GM12878 (cell line): ENCODE results near the gene EFHC1. TPM values are rescaled to one million over a fixed set of nuclear protein-coding genes. Genes with fewer than 3 reads are reported as not detected.

Experiments used
- ATAC-seq: fragments of 200-7000 bp; cut with Tn5 transposase; 3 replicates; pipeline ENCODE4 v1.9.1; 2020; ENCODE audit warnings: mild to moderate bottlenecking, moderate library complexity
- BruUV-seq: library from RNA; stranded (reverse); fragments of 400-500 nt; replicated peaks from 2 replicates; lab custom pipeline; 2021; lab: Mats Ljungman, UMichigan
- CTCF ChIA-PET: fragments of 300-600 bp; sonication (Branson Sonifier 250); formaldehyde crosslinking; extraction: SDS; loops from one replicate; lab custom pipeline; 2021; ENCODE audit warnings: inconsistent platforms; lab: Yijun Ruan, JAX
- POLR2A ChIA-PET: fragments of 350-600 bp; formaldehyde crosslinking; extraction: SDS; loops from one replicate; lab custom pipeline; 2021; ENCODE audit warnings: inconsistent platforms; lab: Charles Lee
- RAD21 ChIA-PET: fragments of 300-600 bp; sonication (Branson Sonifier 250); formaldehyde crosslinking; loops from one replicate; lab custom pipeline; 2023; ENCODE audit warnings: antibody characterized with exemption; ENCODE audit not compliant: unreplicated experiment; lab: Charles Lee
- SMC1A ChIA-PET: fragments of 300-600 bp; sonication (Branson Sonifier 250); formaldehyde crosslinking; loops from one replicate; lab custom pipeline; 2023; ENCODE audit not compliant: unreplicated experiment, uncharacterized antibody; lab: Charles Lee
- DNase-seq: peaks from one replicate; pipeline ENCODE4 v3.0.0-alpha.2; 2011; ENCODE audit warnings: low read depth, low spot score
- FAIRE-seq: peaks from 3 replicates; lab custom pipeline; 2011; peaks lifted over from hg19 to GRCh38; lab: Jason Lieb, UNC
- H2AFZ ChIP-seq: 2 replicates; pipeline ENCODE4 v1.6.0; 2011; ENCODE audit warnings: low read depth, low read length, control low read depth; ENCODE audit not compliant: control insufficient read depth
- H3K27ac ChIP-seq: 2 replicates; pipeline ENCODE4 v1.5.1; 2011; ENCODE audit warnings: control low read depth; ENCODE audit not compliant: control insufficient read depth, insufficient read depth
- H3K27me3 ChIP-seq, 2 experiments: replicated peaks in 1 of 2; 2 replicates each; pipeline versions ENCODE4 v1.6.0 to v1.6.1; 2011; ENCODE audit warnings: low read length in 1 of 2; ENCODE audit not compliant: control insufficient read depth in 2 of 2, insufficient read depth in 2 of 2
- H3K36me3 ChIP-seq, 2 experiments: 2 replicates each; pipeline ENCODE4 v1.5.1; 2011; ENCODE audit warnings: low read length in 1 of 2; ENCODE audit not compliant: control insufficient read depth in 2 of 2, insufficient read depth in 2 of 2
- H3K4me1 ChIP-seq: 2 replicates; pipeline ENCODE4 v1.6.1; 2011; ENCODE audit warnings: mild to moderate bottlenecking, low read length, moderate library complexity, mixed read lengths; ENCODE audit not compliant: control insufficient read depth, insufficient read depth
- H3K4me2 ChIP-seq: 2 replicates; pipeline ENCODE4 v1.6.0; 2011; ENCODE audit warnings: control low read depth; ENCODE audit not compliant: control insufficient read depth, insufficient read depth
- H3K4me3 ChIP-seq: fragments of 200-600 bp; sonication (generic); 2 replicates; pipeline ENCODE4 v1.5.1; 2016
- H3K79me2 ChIP-seq: 2 replicates; pipeline ENCODE4 v1.6.0; 2011; ENCODE audit warnings: low read length; ENCODE audit not compliant: control insufficient read depth, insufficient read depth
- H3K9ac ChIP-seq: 2 replicates; pipeline ENCODE4 v1.8.0; 2011; ENCODE audit warnings: low read length, control low read depth, mixed read lengths; ENCODE audit not compliant: control insufficient read depth, insufficient read depth
- H3K9me3 ChIP-seq: replicated peaks from 3 replicates; pipeline ENCODE4 v1.5.1; 2011; ENCODE audit warnings: mild to moderate bottlenecking, low read length; ENCODE audit not compliant: control insufficient read depth, insufficient read depth
- H4K20me1 ChIP-seq: 2 replicates; pipeline ENCODE4 v1.6.0; 2011; ENCODE audit not compliant: control insufficient read depth, insufficient read depth
- CBFB ChIP-seq: IDR thresholded peaks from 2 replicates; pipeline ENCODE4 v1.6.1; 2016; ENCODE audit warnings: antibody characterized with exemption, low read depth
- E4F1 ChIP-seq: fragments of 450-650 bp; IDR thresholded peaks from 2 replicates; pipeline ENCODE4 v1.6.1; 2018; ENCODE audit warnings: borderline replicate concordance, mild to moderate bottlenecking; ENCODE audit not compliant: partially characterized antibody
- KLF5 ChIP-seq: fragments of 450-650 bp; IDR thresholded peaks from 2 replicates; pipeline ENCODE4 v1.6.1; 2014; ENCODE audit warnings: mild to moderate bottlenecking; ENCODE audit not compliant: partially characterized antibody
- NR2C1 ChIP-seq: fragments of 450-650 bp; IDR thresholded peaks from 2 replicates; pipeline ENCODE4 v1.6.1; 2017; ENCODE audit warnings: antibody characterized with exemption, mild to moderate bottlenecking, moderate library complexity
- RUNX3 ChIP-seq: IDR thresholded peaks from 2 replicates; pipeline ENCODE4 v1.6.1; 2012; ENCODE audit warnings: low read length, inconsistent platforms
- SIN3A ChIP-seq: IDR thresholded peaks from 2 replicates; pipeline ENCODE4 v1.6.1; 2012; ENCODE audit warnings: low read depth, low read length, improper control_type of control experiment
- SPI1 ChIP-seq: IDR thresholded peaks from 2 replicates; pipeline ENCODE4 v1.6.1; 2011; ENCODE audit warnings: low read depth, mild to moderate bottlenecking, low read length, moderate library complexity, borderline replicate concordance; ENCODE audit not compliant: insufficient read depth
- ZBTB4 ChIP-seq: fragments of 450-650 bp; formaldehyde crosslinking; IDR thresholded peaks from 2 replicates; pipeline ENCODE4 v1.4.0; 2022; ENCODE audit warnings: mild to moderate bottlenecking, moderate library complexity
- WGBS: methylation state at CpG from one replicate; pipeline ENCODE4 v1.1.6; 2016; ENCODE audit warnings: low lambda C conversion rate; ENCODE audit not compliant: insufficient replicate concordance, insufficient coverage; ENCODE audit errors: missing lambda C conversion rate; 5-methylcytosine and 5-hydroxymethylcytosine counted together
- in situ Hi-C: fragments of 300-500 bp; cut with MboI; formaldehyde crosslinking; loops from 9 replicates; pipeline ENCODE4 v1.14.3; 2018; ENCODE audit warnings: mixed read lengths
- intact Hi-C: fragments of 100-400 bp; cut with micrococcal nuclease; formaldehyde crosslinking; loops from one replicate; pipeline ENCODE4 v1.14.2; 2022; ENCODE audit not compliant: unreplicated experiment
- polyA plus RNA-seq, 11 experiments: library from polyadenylated mRNA; depleted of rRNA in 4 of 11; unstranded in 6 of 11; stranded (reverse) in 5 of 11; fragments of >200 nt; fragmentation: Nextera tagmentation in 4 of 11; fragmentation: Illumina TruSeq in 1 of 11; extraction: Ambion mirVana in 4 of 11; extraction: Trizol in 1 of 11; gene quantifications; 1 replicate in 1 of 11; 2 replicates in 10 of 11; pipeline versions ENCODE4 v1.2.1 to v1.2.3, GENCODE V29; 2011 to 2016; ENCODE audit warnings: inconsistent platforms in 2 of 11, missing spikeins in 2 of 11, low read depth in 1 of 11
- total RNA-seq, 4 experiments: library from RNA; depleted of rRNA in 3 of 4; stranded (reverse); fragments of >200 nt in 3 of 4; fragmentation: Illumina TruSeq in 1 of 4; extraction: Trizol in 1 of 4; gene quantifications; 2 replicates each; pipeline versions ENCODE4 v1.2.1 to v1.2.3, GENCODE V29; 2013 to 2021

Gene EFHC1
- total and polyA plus RNA-seq, 10 of the 15 experiments (the other 5 are each of a cell fraction or from before 2014, with no cell fraction given) = 5.5 to 14.5 (median 8.8) TPM

- Histone ChIP-seq H3K27ac (no peak overlapping the region), H3K4me3 (no peak overlapping the region), H3K36me3 (peaks cover 0 to 6% of the 10 kb centered on the region in 2 experiments; a peak in 1 of 4 replicates), H3K4me1 (peaks cover 26% of the 10 kb centered on the region), H3K4me2 (no peak overlapping the region), H3K27me3 (no peaks in the 10 kb centered on the region), H3K79me2 (peaks cover 10% of the 10 kb centered on the region; the same call in 1 of the 2 replicates), H2AFZ (no peak overlapping the region)
- CTCF ChIA-PET = interaction anchor here (0.8 to 5.1 kb wide), 12 partner anchors 8 to 93 kb away, joined by 3 to 34 read pairs (median 5); partner anchors contain the start of genes MCM3 and PAQR8
- DNase-seq (no peak), FAIRE-seq (no peak), ATAC-seq (peak; percentile 74)
- RAD21 ChIA-PET = interaction anchor here (0.9 to 5.1 kb wide), 11 partner anchors 10 to 90 kb away, joined by 3 to 32 read pairs (median 3); partner anchors contain the start of gene PAQR8
- SMC1A ChIA-PET = interaction anchor here (1.0 to 8.6 kb wide), 13 partner anchors 11 to 90 kb away, joined by 3 to 70 read pairs (median 4); partner anchors contain the start of genes MCM3 and PAQR8
- TF ChIP-seq KLF5 (no peak), SPI1 (peak; percentile 59; the same call in 1 of the 2 replicates)
- TF ChIP-seq, all 136 proteins: peak for 1
- no peaks in the 10 kb centered on the region for H4K20me1 ChIP-seq
- intact Hi-C loops (no loop called here), in situ Hi-C loops (no loop called here)
- WGBS = 72% methylated on average over 2 of the region's 2 CpGs
- POLR2A ChIA-PET = interaction anchor here (1.0 to 5.2 kb wide), 10 partner anchors 9 to 93 kb away, joined by 3 to 28 read pairs (median 4); partner anchors contain the start of gene PAQR8
- no peak overlapping the region for H3K9ac ChIP-seq
- BruUV-seq = no TSS peak
- peaks cover 4% of the 10 kb centered on the region; the same call in 2 of the 3 replicates for H3K9me3 ChIP-seq
These were observed 44.2 kb upstream of the EFHC1 start for GRCh38 chr6:52375780-52376556.

- no TSS peak for BruUV-seq
- intact Hi-C loops (no loop called here), in situ Hi-C loops (no loop called here)
- FAIRE-seq (no peak), ATAC-seq (peak; percentile 73), DNase-seq (no peak)
- peaks cover 10% of the 10 kb centered on the region; the same call in 1 of the 2 replicates for H3K79me2 ChIP-seq
- 67% methylated on average over 3 of the region's 3 CpGs for WGBS
- H3K9ac ChIP-seq = no peak overlapping the region
- ChIA-PET POLR2A (interaction anchor here (1.0 to 5.2 kb wide), 8 partner anchors 9 to 90 kb away, joined by 3 to 28 read pairs (median 4); partner anchors contain the start of gene PAQR8), RAD21 (interaction anchor here (0.9 to 5.1 kb wide), 12 partner anchors 9 to 92 kb away, joined by 3 to 32 read pairs (median 3); partner anchors contain the start of gene PAQR8), CTCF (interaction anchor here (0.8 to 5.1 kb wide), 9 partner anchors 9 to 91 kb away, joined by 3 to 34 read pairs (median 5); partner anchors contain the start of gene PAQR8), SMC1A (interaction anchor here (0.9 to 8.6 kb wide), 14 partner anchors 12 to 93 kb away, joined by 3 to 70 read pairs (median 4); partner anchors contain the start of genes MCM3 and PAQR8)
- no peaks in the 10 kb centered on the region for H3K27me3 ChIP-seq
- peaks cover 26% of the 10 kb centered on the region for H3K4me1 ChIP-seq
- 0 out of 2 replicates have a peak overlapping the region, but pooled peaks have one; percentile 24 for H3K27ac ChIP-seq
- no peak overlapping the region for H3K4me3 ChIP-seq
- no peaks in the 10 kb centered on the region for H4K20me1 ChIP-seq
- peaks cover 4% of the 10 kb centered on the region; the same call in 2 of the 3 replicates for H3K9me3 ChIP-seq
- H3K36me3 ChIP-seq = peaks cover 0 to 7% of the 10 kb centered on the region in 2 experiments; a peak in 2 of 4 replicates
- no peak overlapping the region; the same call in 1 of the 2 replicates for H2AFZ ChIP-seq
- H3K4me2 ChIP-seq = peak overlapping the region; percentile 40; the same call in 1 of the 2 replicates
- TF ChIP-seq CBFB (no peak), SIN3A (no peak), RUNX3 (no peak), NR2C1 (no peak), ZBTB4 (CRISPR knock-in tag) (no peak), E4F1 (no peak)
These were observed 43.4 kb upstream of the EFHC1 start for GRCh38 chr6:52376763-52377162.
